ENCODE results near the gene WWOX.

GRCh38 chr16:78331731-78332130, 232.3 kb downstream of the WWOX start:
- TF ChIP-seq CTCF (IDR thresholded peaks at IDR 0.05) (no peak), EZH2 (IDR thresholded peaks at IDR 0.05; ENCODE audit: borderline replicate concordance, insufficient read depth, low read depth, low read length, poor library complexity, severe bottlenecking) (no peak)
